COR-L47 (cell line): ENCODE data around the gene DCN.

Experiments used
- DNase-seq: peaks from one replicate; lab custom pipeline; 2025; lab: John Stamatoyannopoulos, UW

Gene DCN

GRCh38 chr12:91186156-91186555 is 3.5 kb upstream of the DCN start:
- no peak for DNase-seq

- no peak for DNase-seq
These were observed 2.8 kb upstream of the DCN start for GRCh38 chr12:91185421-91185820.

GRCh38 chr12:91183551-91183950 is 934 bp upstream of the DCN start:
- no peak for DNase-seq

- no peak for DNase-seq
These were observed 1.8 kb downstream of the DCN start for GRCh38 chr12:91180582-91181395.

- DNase-seq, result no peak
These were observed 2.6 kb downstream of the DCN start for GRCh38 chr12:91179966-91180561.

GRCh38 chr12:91179315-91179714 is 3.3 kb downstream of the DCN start:
- no peak for DNase-seq

GRCh38 chr12:91178781-91179180 is 3.8 kb downstream of the DCN start:
- no peak for DNase-seq

- no peak for DNase-seq
These were observed 4.5 kb downstream of the DCN start for GRCh38 chr12:91178139-91178561.

- DNase-seq, result no peak
These were observed 5.2 kb downstream of the DCN start for GRCh38 chr12:91177381-91177780.

- DNase-seq, result no peak
These were observed 5.7 kb downstream of the DCN start for GRCh38 chr12:91176915-91177314.

- no peak for DNase-seq
These were observed 6.3 kb downstream of the DCN start for GRCh38 chr12:91176358-91176757.

- DNase-seq, result no peak
These were observed 9.5 kb downstream of the DCN start for GRCh38 chr12:91173124-91173523.

- DNase-seq, result peak; percentile 38
These were observed 10.5 kb downstream of the DCN start for GRCh38 chr12:91172096-91172495.

- no peak for DNase-seq
These were observed 11.1 kb downstream of the DCN start for GRCh38 chr12:91171476-91171875.

- no peak for DNase-seq
These were observed 19.5 kb downstream of the DCN start for GRCh38 chr12:91163116-91163515.

GRCh38 chr12:91161009-91161408 is 21.6 kb downstream of the DCN start:
- no peak for DNase-seq

- no peak for DNase-seq
These were observed 26.6 kb downstream of the DCN start for GRCh38 chr12:91155990-91156389.

- DNase-seq, result no peak
These were observed 28.5 kb downstream of the DCN start for GRCh38 chr12:91154131-91154530.

GRCh38 chr12:91144053-91144452 is 38.6 kb downstream of the DCN start:
- no peak for DNase-seq

- no peak for DNase-seq
These were observed 39.4 kb downstream of the DCN start for GRCh38 chr12:91143206-91143605.

GRCh38 chr12:91142221-91142631 is 40.4 kb downstream of the DCN start:
- no peak for DNase-seq

GRCh38 chr12:91140026-91140931 is 42.3 kb downstream of the DCN start:
- DNase-seq, result no peak

- no peak for DNase-seq
These were observed 43.3 kb downstream of the DCN start for GRCh38 chr12:91139286-91139685.
